HEK293T (cell line): ENCODE data around the gene PRDM4.

Experiments used
- CTBP1 ChIP-seq: fragments of 450-650 bp; IDR thresholded peaks from 2 replicates; pipeline ENCODE4 v1.6.1; 2016; ENCODE audit warnings: borderline replicate concordance
- FOXA1 ChIP-seq: fragments of 450-650 bp; IDR thresholded peaks from 2 replicates; pipeline ENCODE4 v1.6.1; 2016; ENCODE audit warnings: mild to moderate bottlenecking
- FOXK2 ChIP-seq: fragments of 450-650 bp; IDR thresholded peaks from 2 replicates; pipeline ENCODE4 v1.6.1; 2016; ENCODE audit warnings: mild to moderate bottlenecking
- FOXM1 ChIP-seq: fragments of 450-650 bp; IDR thresholded peaks from 2 replicates; pipeline ENCODE4 v1.6.1; 2017; ENCODE audit warnings: mild to moderate bottlenecking, borderline replicate concordance
- HDGF ChIP-seq: fragments of 450-650 bp; IDR thresholded peaks from 2 replicates; pipeline ENCODE4 v1.6.1; 2017; ENCODE audit warnings: antibody characterized with exemption, borderline replicate concordance
- L3MBTL2 ChIP-seq: fragments of 450-650 bp; conservative IDR thresholded peaks from 2 replicates; pipeline ENCODE4 v1.6.1; 2016; ENCODE audit warnings: mild to moderate bottlenecking
- LEF1 ChIP-seq: fragments of 450-650 bp; IDR thresholded peaks from 2 replicates; pipeline ENCODE4 v1.6.1; 2017; ENCODE audit warnings: mild to moderate bottlenecking, borderline replicate concordance
- PKNOX1 ChIP-seq: fragments of 450-650 bp; IDR thresholded peaks from 2 replicates; pipeline ENCODE4 v1.6.1; 2016
- SUZ12 ChIP-seq: fragments of 450-650 bp; IDR thresholded peaks from 2 replicates; pipeline ENCODE4 v1.6.1; 2016; ENCODE audit warnings: mild to moderate bottlenecking
- TARDBP ChIP-seq: fragments of 450-650 bp; IDR thresholded peaks from 2 replicates; pipeline ENCODE4 v1.6.1; 2016
- ZNF384 ChIP-seq: fragments of 450-650 bp; IDR thresholded peaks from 2 replicates; pipeline ENCODE4 v1.6.1; 2016

GRCh38 chr12:107791465-107792089 is 30.6 kb upstream of the PRDM4 start:
- peak; percentile 62 for TF ChIP-seq PKNOX1
- TF ChIP-seq SUZ12 = no peak
- TF ChIP-seq FOXM1 = no peak
- no peak for TF ChIP-seq HDGF
- no peak for TF ChIP-seq CTBP1
- TF ChIP-seq ZNF384 = no peak
- no peak for TF ChIP-seq FOXK2
- TF ChIP-seq TARDBP = no peak
- no peak for TF ChIP-seq FOXA1
- no peak for TF ChIP-seq L3MBTL2
- TF ChIP-seq LEF1 = no peak
